K562 (cell line): ENCODE results near the gene ACACB. TPM values are rescaled to one million over a fixed set of nuclear protein-coding genes. Genes with fewer than 3 reads are reported as not detected.

Experiments used
- BRD4 ChIP-seq: fragments of 200-600 bp; sonication (generic); IDR thresholded peaks from 2 replicates; pipeline ENCODE4 v1.6.1; 2017; ENCODE audit warnings: inconsistent platforms
- BRF1 ChIP-seq: IDR thresholded peaks from 3 replicates; pipeline ENCODE4 v1.6.1; 2011; ENCODE audit warnings: borderline replicate concordance, mild to moderate bottlenecking; ENCODE audit not compliant: insufficient read length; ENCODE audit errors: extremely low read depth
- CBFA2T3 ChIP-seq: fragments of 450-650 bp; IDR thresholded peaks from 2 replicates; pipeline ENCODE4 v1.6.1; 2017
- CLOCK ChIP-seq: fragments of 250-450 bp; sonication (Bioruptor Pico); IDR thresholded peaks from 2 replicates; pipeline ENCODE4 v1.4.0; 2020; ENCODE audit warnings: mild to moderate bottlenecking, moderate library complexity, borderline replicate concordance
- CTCFL ChIP-seq: IDR thresholded peaks from 2 replicates; pipeline ENCODE4 v1.6.1; 2011; ENCODE audit warnings: borderline replicate concordance, low read depth, mild to moderate bottlenecking, moderate library complexity, low read length; ENCODE audit not compliant: insufficient read depth, poor library complexity, severe bottlenecking
- ETV6 ChIP-seq, 3 experiments: fragments of 150-350 bp in 1 of 3; sonication (generic) in 1 of 3; formaldehyde crosslinking in 1 of 3; IDR thresholded peaks; 2 replicates each; pipeline versions ENCODE4 v1.6.1 to v1.8.0; 2014 to 2022; ENCODE audit warnings: borderline replicate concordance in 2 of 3, low read depth in 2 of 3, antibody characterized with exemption in 1 of 3, low read length in 1 of 3, mild to moderate bottlenecking in 1 of 3, missing genetic modification reagents in 1 of 3
- MBD1 ChIP-seq: fragments of 250-450 bp; sonication (Bioruptor Pico); IDR thresholded peaks from 2 replicates; pipeline ENCODE4 v1.8.0; 2022; ENCODE audit warnings: inconsistent platforms
- MTA2 ChIP-seq: fragments of 450-650 bp; IDR thresholded peaks from 2 replicates; pipeline ENCODE4 v1.6.1; 2016; ENCODE audit warnings: low read depth
- NR1H2 ChIP-seq: sonication (generic); formaldehyde crosslinking; IDR thresholded peaks from 2 replicates; pipeline ENCODE4 v1.4.0; 2020; ENCODE audit warnings: mild to moderate bottlenecking, missing genetic modification reagents
- ZFX ChIP-seq: sonication (generic); formaldehyde crosslinking; IDR thresholded peaks from 2 replicates; pipeline ENCODE4 v1.8.0; 2022; ENCODE audit warnings: mild to moderate bottlenecking, missing genetic modification reagents, moderate library complexity
- polyA plus RNA-seq, 8 experiments: library from polyadenylated mRNA; depleted of rRNA in 4 of 8; stranded (reverse) in 5 of 8; unstranded in 3 of 8; fragments of >200 nt; fragmentation: Nextera tagmentation in 2 of 8; fragmentation: Illumina TruSeq in 1 of 8; extraction: Ambion mirVana in 2 of 8; extraction: Trizol in 1 of 8; gene quantifications; 2 replicates each; pipeline versions ENCODE4 v1.2.1 to v1.2.3, GENCODE V29; 2011 to 2014; ENCODE audit warnings: inconsistent platforms in 1 of 8, missing spikeins in 1 of 8
- total RNA-seq, 7 experiments: library from RNA; depleted of rRNA in 6 of 7; stranded (reverse); fragments of >200 nt in 6 of 7; fragmentation: Illumina TruSeq in 2 of 7; extraction: Trizol in 2 of 7; gene quantifications; 2 replicates each; pipeline versions ENCODE4 v1.2.1 to v1.2.3, GENCODE V29; 2011 to 2021; ENCODE audit warnings: low replicate concordance in 1 of 7
- TF ChIP-seq, protein P1 (sequence below): fragments of 250-450 bp; sonication (Bioruptor Pico); IDR thresholded peaks from 2 replicates; pipeline ENCODE4 v1.5.0; 2021; ENCODE audit warnings: mild to moderate bottlenecking, moderate library complexity
- TF ChIP-seq, protein P2 (sequence below): sonication (generic); formaldehyde crosslinking; IDR thresholded peaks from 2 replicates; pipeline ENCODE4 v1.8.0; 2022; ENCODE audit warnings: mild to moderate bottlenecking, missing genetic modification reagents

The ACACB gene
- total and polyA plus RNA-seq, 9 of the 15 experiments (the other 6 are each of a cell fraction or from before 2014, with no cell fraction given), result 0.10 to 2.5 (median 0.83) TPM

DNA sequence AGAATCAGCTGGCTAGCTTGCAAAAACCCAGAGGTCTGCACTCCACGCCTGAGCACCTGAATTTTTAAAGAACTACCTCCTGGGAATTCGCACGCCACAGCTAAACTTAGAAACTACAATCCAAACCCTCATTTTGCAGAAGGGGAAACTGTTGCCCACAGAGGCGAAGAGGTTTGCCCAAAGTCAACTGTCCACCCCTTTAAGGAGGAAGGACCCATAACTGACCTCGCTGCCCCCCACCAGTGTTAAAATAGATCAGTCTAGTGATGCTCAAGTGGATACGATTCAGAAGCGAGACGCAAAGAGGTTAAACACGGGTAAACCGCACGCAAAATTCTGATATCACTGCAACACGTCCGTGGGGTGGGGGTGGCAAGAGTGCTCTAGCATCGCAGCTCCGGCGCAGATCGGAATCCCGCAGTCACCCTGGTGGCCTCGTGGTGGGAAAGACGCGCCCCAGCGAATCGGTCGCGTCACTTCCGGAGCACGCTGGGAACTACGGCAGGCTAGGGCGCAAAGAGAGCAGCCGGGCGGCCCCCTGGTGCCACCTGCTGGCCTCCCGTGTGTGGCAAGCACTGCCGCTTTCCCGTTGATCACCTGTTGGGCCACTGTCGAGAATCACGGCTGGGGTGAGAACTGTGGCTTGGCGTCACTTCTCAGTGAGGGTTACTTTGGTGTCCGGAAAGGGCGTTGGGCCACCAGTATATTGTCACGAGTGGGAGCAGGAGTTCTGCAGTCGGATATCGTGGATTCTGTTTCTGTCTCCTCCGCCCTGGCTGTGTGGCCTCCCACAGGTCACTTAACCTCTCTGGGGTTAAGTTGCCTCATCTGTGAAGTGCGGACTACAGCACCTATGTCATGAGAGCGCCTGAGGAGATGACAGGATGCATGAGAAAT, 23.1 kb upstream of the ACACB start, which contains the start of gene ALKBH2 (continued):
- TF ChIP-seq, protein P1, sequence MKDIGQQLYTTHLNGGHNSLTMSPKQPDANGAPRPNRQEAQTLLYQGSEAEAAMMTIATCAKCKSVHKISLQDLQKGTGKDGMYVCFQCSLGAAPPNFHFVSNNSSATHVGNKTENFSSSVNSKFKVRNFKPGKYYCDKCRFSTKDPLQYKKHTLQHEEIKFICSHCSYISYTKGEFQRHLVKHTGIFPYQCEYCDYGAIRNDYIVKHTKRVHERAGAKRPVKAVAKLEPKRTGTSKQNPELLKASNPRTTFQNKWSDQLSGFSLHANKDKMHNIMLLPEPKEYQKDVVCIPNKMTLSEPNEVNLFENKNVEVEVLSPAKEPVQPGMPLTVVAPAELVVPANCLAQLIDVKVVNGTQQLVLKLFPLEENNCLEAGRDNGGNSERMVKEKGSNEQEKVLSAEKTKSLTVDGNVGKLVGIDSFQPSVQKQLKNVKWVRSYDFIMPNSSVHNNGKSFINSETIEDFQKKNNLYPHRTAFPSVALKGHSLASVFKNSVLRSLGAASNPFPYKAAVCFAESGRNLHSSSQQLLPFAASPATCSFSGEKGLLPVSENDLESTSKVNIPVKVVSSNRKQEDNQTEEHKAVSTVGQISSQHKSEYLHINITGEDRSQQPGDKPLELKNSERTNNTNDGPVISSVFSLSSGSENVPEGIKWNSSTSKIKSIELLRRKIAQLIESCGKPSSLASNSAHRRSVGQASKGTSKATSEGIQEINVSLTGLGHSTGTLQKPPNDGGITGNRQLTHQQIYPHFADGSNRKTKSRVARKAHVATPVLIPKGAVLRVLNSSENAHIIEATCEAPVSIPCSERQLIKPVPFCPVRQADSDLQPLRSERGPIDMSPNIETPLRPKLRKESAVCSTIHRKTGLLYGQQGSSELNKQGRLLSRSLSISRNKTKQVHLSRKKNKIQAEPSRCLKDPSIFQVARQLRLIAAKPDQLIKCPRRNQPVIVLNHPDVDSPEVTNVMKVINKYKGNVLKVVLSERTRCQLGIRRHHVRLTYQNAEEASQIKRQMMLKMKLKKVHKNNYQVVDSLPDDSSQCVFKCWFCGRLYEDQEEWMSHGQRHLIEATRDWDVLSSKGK, result no peak
- TF ChIP-seq BRD4 (no peak), BRF1 (no peak), MTA2 (0 out of 2 replicates have a peak, but pooled peaks have one; percentile 11), CLOCK (no peak), MBD1 (CRISPR knock-in tag) (no peak), ZFX (CRISPR knock-in tag) (0 out of 2 replicates have a peak, but pooled peaks have one; percentile 23), ETV6 (IDR thresholded peaks at IDR 0.05; ENCODE audit: borderline replicate concordance in 1 of 2, low read depth in 2 of 2, low read length in 1 of 2) (no peak), ETV6 (CRISPR knock-in tag; IDR thresholded peaks at IDR 0.05; ENCODE audit: borderline replicate concordance) (no peak), CTCFL (peak; percentile 65), NR1H2 (CRISPR knock-in tag) (no peak), CBFA2T3 (peak; percentile 0; the same call in 1 of the 2 replicates)
- TF ChIP-seq, protein P2, sequence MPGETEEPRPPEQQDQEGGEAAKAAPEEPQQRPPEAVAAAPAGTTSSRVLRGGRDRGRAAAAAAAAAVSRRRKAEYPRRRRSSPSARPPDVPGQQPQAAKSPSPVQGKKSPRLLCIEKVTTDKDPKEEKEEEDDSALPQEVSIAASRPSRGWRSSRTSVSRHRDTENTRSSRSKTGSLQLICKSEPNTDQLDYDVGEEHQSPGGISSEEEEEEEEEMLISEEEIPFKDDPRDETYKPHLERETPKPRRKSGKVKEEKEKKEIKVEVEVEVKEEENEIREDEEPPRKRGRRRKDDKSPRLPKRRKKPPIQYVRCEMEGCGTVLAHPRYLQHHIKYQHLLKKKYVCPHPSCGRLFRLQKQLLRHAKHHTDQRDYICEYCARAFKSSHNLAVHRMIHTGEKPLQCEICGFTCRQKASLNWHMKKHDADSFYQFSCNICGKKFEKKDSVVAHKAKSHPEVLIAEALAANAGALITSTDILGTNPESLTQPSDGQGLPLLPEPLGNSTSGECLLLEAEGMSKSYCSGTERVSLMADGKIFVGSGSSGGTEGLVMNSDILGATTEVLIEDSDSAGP (CRISPR knock-in tag), result no peak; the same call in none of the 2 replicates
